ENCODE measurements around the gene CCDC187.

Gene CCDC187

GRCh38 chr9:136304981-136305380 is 1.1 kb upstream of the CCDC187 start:
- TF ChIP-seq POLR2AphosphoS5 (IDR thresholded peaks at IDR 0.05; ENCODE audit: low read depth, low read length), result no peak

GRCh38 chr9:136304456-136304855 is 562 bp upstream of the CCDC187 start:
- no peak for TF ChIP-seq TAF1 (IDR thresholded peaks at IDR 0.05; ENCODE audit: borderline replicate concordance, insufficient read depth, low read length)
- TF ChIP-seq REST (IDR thresholded peaks at IDR 0.05; ENCODE audit: insufficient read depth in 1 of 2, low read depth in 2 of 2, low read length in 2 of 2), result no peak
- TF ChIP-seq SIN3A (IDR thresholded peaks at IDR 0.05; ENCODE audit: borderline replicate concordance, insufficient read depth, low read length), result no peak
- no peak for TF ChIP-seq FOXP2 (optimal IDR thresholded peaks at IDR 0.05; ENCODE audit: borderline replicate concordance, extremely low read depth, extremely low read length, insufficient read depth)
- no peak for TF ChIP-seq POLR2AphosphoS5 (IDR thresholded peaks at IDR 0.05; ENCODE audit: low read depth, low read length)

- TF ChIP-seq POLR2AphosphoS5 (IDR thresholded peaks at IDR 0.05; ENCODE audit: low read depth, low read length), result no peak
- no peak for TF ChIP-seq FOXP2 (optimal IDR thresholded peaks at IDR 0.05; ENCODE audit: borderline replicate concordance, extremely low read depth, extremely low read length, insufficient read depth)
- TF ChIP-seq SIN3A (IDR thresholded peaks at IDR 0.05; ENCODE audit: borderline replicate concordance, insufficient read depth, low read length), result no peak
- no peak for TF ChIP-seq TAF1 (IDR thresholded peaks at IDR 0.05; ENCODE audit: borderline replicate concordance, insufficient read depth, low read length)
- TF ChIP-seq REST (IDR thresholded peaks at IDR 0.05; ENCODE audit: insufficient read depth in 1 of 2, low read depth in 2 of 2, low read length in 2 of 2), result no peak
Observed at GRCh38 chr9:136303066-136303824, 649 bp downstream of the CCDC187 start.

GRCh38 chr9:136302527-136302926 is 1.4 kb downstream of the CCDC187 start:
- TF ChIP-seq REST (IDR thresholded peaks at IDR 0.05; ENCODE audit: insufficient read depth in 1 of 2, low read depth in 2 of 2, low read length in 2 of 2), result no peak
- TF ChIP-seq SIN3A (IDR thresholded peaks at IDR 0.05; ENCODE audit: borderline replicate concordance, insufficient read depth, low read length), result no peak
- TF ChIP-seq POLR2AphosphoS5 (IDR thresholded peaks at IDR 0.05; ENCODE audit: low read depth, low read length), result no peak
- no peak for TF ChIP-seq FOXP2 (optimal IDR thresholded peaks at IDR 0.05; ENCODE audit: borderline replicate concordance, extremely low read depth, extremely low read length, insufficient read depth)
- TF ChIP-seq TAF1 (IDR thresholded peaks at IDR 0.05; ENCODE audit: borderline replicate concordance, insufficient read depth, low read length), result no peak

- TF ChIP-seq REST (IDR thresholded peaks at IDR 0.05; ENCODE audit: insufficient read depth in 1 of 2, low read depth in 2 of 2, low read length in 2 of 2) (no peak), FOXP2 (optimal IDR thresholded peaks at IDR 0.05; ENCODE audit: borderline replicate concordance, extremely low read depth, extremely low read length, insufficient read depth) (no peak), TAF1 (IDR thresholded peaks at IDR 0.05; ENCODE audit: borderline replicate concordance, insufficient read depth, low read length) (no peak), SIN3A (IDR thresholded peaks at IDR 0.05; ENCODE audit: borderline replicate concordance, insufficient read depth, low read length) (no peak), POLR2AphosphoS5 (IDR thresholded peaks at IDR 0.05; ENCODE audit: low read depth, low read length) (no peak)
Observed at GRCh38 chr9:136300866-136301265, 3.0 kb downstream of the CCDC187 start.

Measured in PFSK-1 (cell line).